ENCODE measurements around the gene NCLN. TPM values are rescaled to one million over a fixed set of nuclear protein-coding genes. Genes with fewer than 3 reads are reported as not detected.
"Not testable (repeated sequence)": the region's sequence is repeated elsewhere in the genome, so short reads cannot be mapped to it uniquely, and the experiment has no call there.

NCLN gene
- total RNA-seq, 1 donor from 2014 or later = 20.0 TPM

- DNase-seq = no peak
Observed at GRCh38 chr19:3183721-3184641, 1.7 kb upstream of the NCLN start.

- no peak for DNase-seq
Observed at GRCh38 chr19:3184847-3185460, 776 bp upstream of the NCLN start.

GRCh38 chr19:3186160-3186688 is 494 bp downstream of the NCLN start:
- no peak for DNase-seq

- DNase-seq = no peak
Observed at GRCh38 chr19:3186891-3187661, 1.3 kb downstream of the NCLN start.

- DNase-seq = no peak
Observed at GRCh38 chr19:3187662-3188511, 2.2 kb downstream of the NCLN start.

GRCh38 chr19:3188627-3189596 is 3.2 kb downstream of the NCLN start:
- DNase-seq = no peak

- DNase-seq = no peak
Observed at GRCh38 chr19:3189702-3190469, 4.2 kb downstream of the NCLN start.

GRCh38 chr19:3190470-3190770 is 4.7 kb downstream of the NCLN start:
- DNase-seq = no peak

GRCh38 chr19:3190921-3191805 is 5.4 kb downstream of the NCLN start:
- no peak for DNase-seq

GRCh38 chr19:3191806-3192104 is 6.0 kb downstream of the NCLN start:
- DNase-seq = not testable (repeated sequence)

GRCh38 chr19:3192228-3192635 is 6.5 kb downstream of the NCLN start:
- no peak for DNase-seq

- no peak for DNase-seq
Observed at GRCh38 chr19:3192684-3193083, 7.0 kb downstream of the NCLN start.

GRCh38 chr19:3193256-3194105 is 7.8 kb downstream of the NCLN start:
- DNase-seq = no peak

GRCh38 chr19:3194106-3195087 is 8.7 kb downstream of the NCLN start:
- peak; percentile 33 for DNase-seq

- no peak for DNase-seq
Observed at GRCh38 chr19:3196064-3196932, 10.6 kb downstream of the NCLN start.

- no peak for DNase-seq
Observed at GRCh38 chr19:3196933-3197205, 11.1 kb downstream of the NCLN start.

Data from tongue (tissue), 2 donors.